HL-60 (cell line): ENCODE results near the gene NR1H4.

Source experiments
- DNase-seq, 2 experiments: peaks; one replicate each; pipeline ENCODE4 v3.0.0-alpha.2; 2010 to 2020; ENCODE audit warnings: low read depth in 1 of 2, low spot score in 1 of 2
- H3K27ac ChIP-seq: fragments of 250-450 bp; sonication (Bioruptor Pico); replicated peaks from 2 replicates; pipeline ENCODE4 v1.5.1; 2020; ENCODE audit warnings: mild to moderate bottlenecking, moderate library complexity
- H3K27me3 ChIP-seq: fragments of 250-450 bp; sonication (Bioruptor Pico); 2 replicates; pipeline ENCODE4 v1.5.1; 2021; ENCODE audit warnings: mild to moderate bottlenecking, moderate library complexity; ENCODE audit not compliant: insufficient read depth, poor library complexity, severe bottlenecking
- H3K4me3 ChIP-seq: replicated peaks from 2 replicates; pipeline ENCODE4 v1.5.1; 2011; ENCODE audit warnings: mild to moderate bottlenecking, control low read depth, low read length; ENCODE audit not compliant: insufficient read depth
- CTCF ChIP-seq: IDR thresholded peaks from one replicate; pipeline ENCODE4 v1.5.1; 2011; ENCODE audit warnings: low read length, control low read depth, inconsistent platforms; ENCODE audit not compliant: insufficient read depth
- GABPA ChIP-seq: IDR thresholded peaks from 2 replicates; pipeline ENCODE4 v1.6.1; 2012; ENCODE audit warnings: low read depth
- POLR2AphosphoS5 ChIP-seq: IDR thresholded peaks from 2 replicates; pipeline ENCODE4 v1.6.1; 2012; ENCODE audit warnings: low read depth
- SPI1 ChIP-seq: IDR thresholded peaks from 2 replicates; pipeline ENCODE4 v1.6.1; 2012; ENCODE audit warnings: low read depth, mild to moderate bottlenecking, borderline replicate concordance
- TF ChIP-seq, protein P1 (sequence below): IDR thresholded peaks from 2 replicates; pipeline ENCODE4 v1.6.1; 2012; ENCODE audit warnings: low read depth; ENCODE audit not compliant: insufficient replicate concordance

The NR1H4 gene

DNA sequence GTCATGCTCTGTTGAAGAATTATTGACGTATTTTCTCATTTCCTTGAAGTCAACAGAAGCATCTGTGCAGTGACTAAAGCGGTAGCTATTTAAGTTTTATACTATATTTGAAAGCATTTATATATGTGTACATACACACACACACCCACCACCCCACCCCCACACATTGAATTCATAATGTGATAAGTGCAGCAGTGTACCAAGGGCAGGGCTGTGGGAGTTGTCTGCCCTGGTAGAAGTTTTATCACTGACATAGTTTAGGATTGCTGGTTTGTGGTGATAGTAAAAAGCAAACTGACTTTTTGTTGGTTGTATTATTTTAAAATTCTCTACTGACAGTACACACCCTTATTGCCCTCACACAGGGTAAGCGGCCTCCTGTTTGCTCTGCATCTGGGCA lies 138.9 kb downstream of the NR1H4 start:
- DNase-seq: no peak

More for the DNA sequence above, 138.9 kb downstream of the NR1H4 start:
- H3K4me3 ChIP-seq: no peak overlapping the region
- TF ChIP-seq POLR2AphosphoS5 (no peak), SPI1 (no peak), CTCF (no peak), GABPA (no peak)
- TF ChIP-seq, protein P1, sequence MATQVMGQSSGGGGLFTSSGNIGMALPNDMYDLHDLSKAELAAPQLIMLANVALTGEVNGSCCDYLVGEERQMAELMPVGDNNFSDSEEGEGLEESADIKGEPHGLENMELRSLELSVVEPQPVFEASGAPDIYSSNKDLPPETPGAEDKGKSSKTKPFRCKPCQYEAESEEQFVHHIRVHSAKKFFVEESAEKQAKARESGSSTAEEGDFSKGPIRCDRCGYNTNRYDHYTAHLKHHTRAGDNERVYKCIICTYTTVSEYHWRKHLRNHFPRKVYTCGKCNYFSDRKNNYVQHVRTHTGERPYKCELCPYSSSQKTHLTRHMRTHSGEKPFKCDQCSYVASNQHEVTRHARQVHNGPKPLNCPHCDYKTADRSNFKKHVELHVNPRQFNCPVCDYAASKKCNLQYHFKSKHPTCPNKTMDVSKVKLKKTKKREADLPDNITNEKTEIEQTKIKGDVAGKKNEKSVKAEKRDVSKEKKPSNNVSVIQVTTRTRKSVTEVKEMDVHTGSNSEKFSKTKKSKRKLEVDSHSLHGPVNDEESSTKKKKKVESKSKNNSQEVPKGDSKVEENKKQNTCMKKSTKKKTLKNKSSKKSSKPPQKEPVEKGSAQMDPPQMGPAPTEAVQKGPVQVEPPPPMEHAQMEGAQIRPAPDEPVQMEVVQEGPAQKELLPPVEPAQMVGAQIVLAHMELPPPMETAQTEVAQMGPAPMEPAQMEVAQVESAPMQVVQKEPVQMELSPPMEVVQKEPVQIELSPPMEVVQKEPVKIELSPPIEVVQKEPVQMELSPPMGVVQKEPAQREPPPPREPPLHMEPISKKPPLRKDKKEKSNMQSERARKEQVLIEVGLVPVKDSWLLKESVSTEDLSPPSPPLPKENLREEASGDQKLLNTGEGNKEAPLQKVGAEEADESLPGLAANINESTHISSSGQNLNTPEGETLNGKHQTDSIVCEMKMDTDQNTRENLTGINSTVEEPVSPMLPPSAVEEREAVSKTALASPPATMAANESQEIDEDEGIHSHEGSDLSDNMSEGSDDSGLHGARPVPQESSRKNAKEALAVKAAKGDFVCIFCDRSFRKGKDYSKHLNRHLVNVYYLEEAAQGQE: no peak
- H3K27ac ChIP-seq: no peak overlapping the region
- H3K27me3 ChIP-seq: no peaks in the 10 kb centered on the region
